ENCODE measurements around the gene GAA. TPM values are rescaled to one million over a fixed set of nuclear protein-coding genes. Genes with fewer than 3 reads are reported as not detected.

GAA gene
- total and polyA plus RNA-seq, 10 of the 15 experiments (the other 5 are each of a cell fraction or from before 2014, with no cell fraction given): 0.18 to 10.5 (median 4.1) TPM

DNA sequence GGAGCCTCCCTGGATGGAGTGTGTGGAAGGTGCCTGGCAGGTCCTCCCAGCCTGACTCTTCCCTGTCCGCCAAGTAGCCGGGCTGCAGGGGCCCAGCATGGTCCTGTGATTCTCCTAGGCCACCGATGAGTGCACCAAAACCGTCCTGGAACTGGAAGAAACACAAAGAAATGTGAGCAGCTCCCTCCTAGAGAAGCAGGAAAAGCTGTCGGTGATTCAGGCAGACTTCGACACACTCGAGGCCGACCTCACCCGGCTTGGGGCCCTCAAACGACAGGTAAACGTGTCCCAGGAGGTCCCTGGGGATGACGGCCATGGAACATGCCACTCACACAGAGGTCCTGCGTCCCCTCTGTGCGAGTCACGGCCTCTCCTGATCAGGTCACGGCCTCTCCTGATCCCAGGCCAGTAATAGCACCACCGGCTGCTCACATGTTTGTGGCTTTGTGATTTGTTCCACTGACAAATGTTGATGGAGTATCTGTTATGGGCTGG is 4.2 kb upstream of the GAA start:
- Histone ChIP-seq H3K4me3 (no peak overlapping the region), H3K27me3 (replicated peaks in 1 of 2; ENCODE audit: control insufficient read depth in 2 of 2, insufficient read depth in 2 of 2, low read length in 1 of 2) (no peaks in the 10 kb centered on the region), H3K27ac (ENCODE audit: control insufficient read depth, insufficient read depth) (no peak overlapping the region), H3K4me2 (ENCODE audit: control insufficient read depth, insufficient read depth) (no peak overlapping the region), H3K4me1 (ENCODE audit: control insufficient read depth, insufficient read depth, low read length) (peaks cover 14% of the 10 kb centered on the region), H3K9me3 (replicated peaks; ENCODE audit: control insufficient read depth, insufficient read depth, low read length) (no peaks in the 10 kb centered on the region), H4K20me1 (ENCODE audit: control insufficient read depth, insufficient read depth) (no peaks in the 10 kb centered on the region), H3K79me2 (ENCODE audit: control insufficient read depth, insufficient read depth, low read length) (no peaks in the 10 kb centered on the region; the same call in 1 of the 2 replicates), H2AFZ (ENCODE audit: control insufficient read depth, low read depth, low read length) (no peak overlapping the region), H3K36me3 (ENCODE audit: control insufficient read depth in 2 of 2, insufficient read depth in 2 of 2, low read length in 1 of 2) (no peaks in the 10 kb centered on the region), H3K9ac (ENCODE audit: control insufficient read depth, insufficient read depth, low read length) (no peak overlapping the region)
- CTCF ChIA-PET: no interaction called here
- no peak for DNase-seq (ENCODE audit: low read depth, low spot score)
- no TSS peak for BruUV-seq (replicated peaks)
- ATAC-seq: no peak
- POLR2A ChIA-PET: no interaction called here
- SMC1A ChIA-PET (ENCODE audit: uncharacterized antibody, unreplicated experiment): no interaction called here
- intact Hi-C loops (cut with micrococcal nuclease; ENCODE audit: unreplicated experiment): no loop called here
- RAD21 ChIA-PET (ENCODE audit: unreplicated experiment): no interaction called here
- WGBS (ENCODE audit: insufficient coverage, insufficient replicate concordance, low lambda C conversion rate, missing lambda C conversion rate): 30% methylated on average over 17 of the region's 17 CpGs
- no peak for FAIRE-seq
- in situ Hi-C loops (cut with MboI): no loop called here
- TF ChIP-seq WRNIP1 (IDR thresholded peaks at IDR 0.05; ENCODE audit: borderline replicate concordance, low read depth, low read length): no peak
- no peak for TF ChIP-seq SMAD1 (IDR thresholded peaks at IDR 0.05; ENCODE audit: low read depth, partially characterized antibody)
- no peak for TF ChIP-seq HDAC2 (IDR thresholded peaks at IDR 0.05)
- no peak for TF ChIP-seq CREB1 (IDR thresholded peaks at IDR 0.05; ENCODE audit: low read depth)
- no peak for TF ChIP-seq EED (IDR thresholded peaks at IDR 0.05; ENCODE audit: low read depth)
- TF ChIP-seq NFYA (IDR thresholded peaks at IDR 0.05; ENCODE audit: borderline replicate concordance, low read depth, low read length): no peak
- no peak for TF ChIP-seq SIX5 (IDR thresholded peaks at IDR 0.05; ENCODE audit: low read depth, low read length, severe bottlenecking)
- no peak for TF ChIP-seq SMC3 (IDR thresholded peaks at IDR 0.05; ENCODE audit: borderline replicate concordance, low read length)
- TF ChIP-seq ZSCAN29 (IDR thresholded peaks at IDR 0.05): no peak
- TF ChIP-seq, protein P1, sequence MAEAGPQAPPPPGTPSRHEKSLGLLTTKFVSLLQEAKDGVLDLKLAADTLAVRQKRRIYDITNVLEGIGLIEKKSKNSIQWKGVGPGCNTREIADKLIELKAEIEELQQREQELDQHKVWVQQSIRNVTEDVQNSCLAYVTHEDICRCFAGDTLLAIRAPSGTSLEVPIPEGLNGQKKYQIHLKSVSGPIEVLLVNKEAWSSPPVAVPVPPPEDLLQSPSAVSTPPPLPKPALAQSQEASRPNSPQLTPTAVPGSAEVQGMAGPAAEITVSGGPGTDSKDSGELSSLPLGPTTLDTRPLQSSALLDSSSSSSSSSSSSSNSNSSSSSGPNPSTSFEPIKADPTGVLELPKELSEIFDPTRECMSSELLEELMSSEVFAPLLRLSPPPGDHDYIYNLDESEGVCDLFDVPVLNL (IDR thresholded peaks at IDR 0.05; ENCODE audit: low read depth, low read length): no peak
- TF ChIP-seq, protein P2, sequence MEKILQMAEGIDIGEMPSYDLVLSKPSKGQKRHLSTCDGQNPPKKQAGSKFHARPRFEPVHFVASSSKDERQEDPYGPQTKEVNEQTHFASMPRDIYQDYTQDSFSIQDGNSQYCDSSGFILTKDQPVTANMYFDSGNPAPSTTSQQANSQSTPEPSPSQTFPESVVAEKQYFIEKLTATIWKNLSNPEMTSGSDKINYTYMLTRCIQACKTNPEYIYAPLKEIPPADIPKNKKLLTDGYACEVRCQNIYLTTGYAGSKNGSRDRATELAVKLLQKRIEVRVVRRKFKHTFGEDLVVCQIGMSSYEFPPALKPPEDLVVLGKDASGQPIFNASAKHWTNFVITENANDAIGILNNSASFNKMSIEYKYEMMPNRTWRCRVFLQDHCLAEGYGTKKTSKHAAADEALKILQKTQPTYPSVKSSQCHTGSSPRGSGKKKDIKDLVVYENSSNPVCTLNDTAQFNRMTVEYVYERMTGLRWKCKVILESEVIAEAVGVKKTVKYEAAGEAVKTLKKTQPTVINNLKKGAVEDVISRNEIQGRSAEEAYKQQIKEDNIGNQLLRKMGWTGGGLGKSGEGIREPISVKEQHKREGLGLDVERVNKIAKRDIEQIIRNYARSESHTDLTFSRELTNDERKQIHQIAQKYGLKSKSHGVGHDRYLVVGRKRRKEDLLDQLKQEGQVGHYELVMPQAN (conservative IDR thresholded peaks at IDR 0.05): no peak
- TF ChIP-seq, protein P3, sequence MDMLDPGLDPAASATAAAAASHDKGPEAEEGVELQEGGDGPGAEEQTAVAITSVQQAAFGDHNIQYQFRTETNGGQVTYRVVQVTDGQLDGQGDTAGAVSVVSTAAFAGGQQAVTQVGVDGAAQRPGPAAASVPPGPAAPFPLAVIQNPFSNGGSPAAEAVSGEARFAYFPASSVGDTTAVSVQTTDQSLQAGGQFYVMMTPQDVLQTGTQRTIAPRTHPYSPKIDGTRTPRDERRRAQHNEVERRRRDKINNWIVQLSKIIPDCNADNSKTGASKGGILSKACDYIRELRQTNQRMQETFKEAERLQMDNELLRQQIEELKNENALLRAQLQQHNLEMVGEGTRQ (IDR thresholded peaks at IDR 0.05; ENCODE audit: borderline replicate concordance, low read depth, low read length): no peak
- no peak for TF ChIP-seq KAT2A (conservative IDR thresholded peaks at IDR 0.05; ENCODE audit: control insufficient read depth, low read depth, low read length)
- no peak for TF ChIP-seq TCF3 (IDR thresholded peaks at IDR 0.05; ENCODE audit: borderline replicate concordance, insufficient read depth, low read depth, low read length)
- TF ChIP-seq ZNF622 (IDR thresholded peaks at IDR 0.05): no peak
- TF ChIP-seq SMARCA5 (IDR thresholded peaks at IDR 0.05): no peak
- TF ChIP-seq, protein P4, sequence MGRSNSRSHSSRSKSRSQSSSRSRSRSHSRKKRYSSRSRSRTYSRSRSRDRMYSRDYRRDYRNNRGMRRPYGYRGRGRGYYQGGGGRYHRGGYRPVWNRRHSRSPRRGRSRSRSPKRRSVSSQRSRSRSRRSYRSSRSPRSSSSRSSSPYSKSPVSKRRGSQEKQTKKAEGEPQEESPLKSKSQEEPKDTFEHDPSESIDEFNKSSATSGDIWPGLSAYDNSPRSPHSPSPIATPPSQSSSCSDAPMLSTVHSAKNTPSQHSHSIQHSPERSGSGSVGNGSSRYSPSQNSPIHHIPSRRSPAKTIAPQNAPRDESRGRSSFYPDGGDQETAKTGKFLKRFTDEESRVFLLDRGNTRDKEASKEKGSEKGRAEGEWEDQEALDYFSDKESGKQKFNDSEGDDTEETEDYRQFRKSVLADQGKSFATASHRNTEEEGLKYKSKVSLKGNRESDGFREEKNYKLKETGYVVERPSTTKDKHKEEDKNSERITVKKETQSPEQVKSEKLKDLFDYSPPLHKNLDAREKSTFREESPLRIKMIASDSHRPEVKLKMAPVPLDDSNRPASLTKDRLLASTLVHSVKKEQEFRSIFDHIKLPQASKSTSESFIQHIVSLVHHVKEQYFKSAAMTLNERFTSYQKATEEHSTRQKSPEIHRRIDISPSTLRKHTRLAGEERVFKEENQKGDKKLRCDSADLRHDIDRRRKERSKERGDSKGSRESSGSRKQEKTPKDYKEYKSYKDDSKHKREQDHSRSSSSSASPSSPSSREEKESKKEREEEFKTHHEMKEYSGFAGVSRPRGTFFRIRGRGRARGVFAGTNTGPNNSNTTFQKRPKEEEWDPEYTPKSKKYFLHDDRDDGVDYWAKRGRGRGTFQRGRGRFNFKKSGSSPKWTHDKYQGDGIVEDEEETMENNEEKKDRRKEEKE (IDR thresholded peaks at IDR 0.05): no peak
- TF ChIP-seq TARDBP (IDR thresholded peaks at IDR 0.05; ENCODE audit: borderline replicate concordance): no peak

Data from GM12878 (cell line).